GM20431 (cell line): ENCODE results near the gene NOS1AP.

Experiments
- in situ Hi-C: fragments of 300-500 bp; cut with MseI, MboI; formaldehyde crosslinking; loops from one replicate; pipeline ENCODE4 v1.15.0; 2020; ENCODE audit warnings: low sequenced_read_pairs; ENCODE audit not compliant: unreplicated experiment

Gene NOS1AP

GRCh38 chr1:162386292-162387225, 317.1 kb downstream of the NOS1AP start:
- in situ Hi-C loops, result no loop called here

GRCh38 chr1:162387226-162388082, 318.0 kb downstream of the NOS1AP start:
- in situ Hi-C loops, result no loop called here

- in situ Hi-C loops, result no loop called here
These were observed 318.6 kb downstream of the NOS1AP start for GRCh38 chr1:162388083-162388594.

GRCh38 chr1:162388615-162389014, 319.1 kb downstream of the NOS1AP start:
- in situ Hi-C loops, result no loop called here

GRCh38 chr1:162389021-162389818, 319.7 kb downstream of the NOS1AP start:
- in situ Hi-C loops, result no loop called here

GRCh38 chr1:162389971-162390370, 320.5 kb downstream of the NOS1AP start:
- in situ Hi-C loops, result no loop called here

GRCh38 chr1:162390396-162391185, 321.1 kb downstream of the NOS1AP start:
- in situ Hi-C loops, result no loop called here

GRCh38 chr1:162391790-162392563, 322.5 kb downstream of the NOS1AP start:
- in situ Hi-C loops, result no loop called here

- in situ Hi-C loops, result no loop called here
These were observed 326.9 kb downstream of the NOS1AP start for GRCh38 chr1:162396201-162396906.

GRCh38 chr1:162397039-162397448, 327.6 kb downstream of the NOS1AP start:
- in situ Hi-C loops, result no loop called here

GRCh38 chr1:162397943-162398560, 328.6 kb downstream of the NOS1AP start:
- in situ Hi-C loops, result no loop called here

GRCh38 chr1:162398999-162399580, 329.6 kb downstream of the NOS1AP start:
- in situ Hi-C loops, result no loop called here

GRCh38 chr1:162400790-162401355, 331.4 kb downstream of the NOS1AP start:
- in situ Hi-C loops, result no loop called here

- in situ Hi-C loops, result no loop called here
These were observed 335.2 kb downstream of the NOS1AP start for GRCh38 chr1:162404550-162405160.

GRCh38 chr1:162405800-162406199, 336.3 kb downstream of the NOS1AP start:
- in situ Hi-C loops, result no loop called here

GRCh38 chr1:162406811-162407210, 337.3 kb downstream of the NOS1AP start:
- in situ Hi-C loops, result no loop called here
